Measurements from ENCODE around the gene SPOCK3.

DNA sequence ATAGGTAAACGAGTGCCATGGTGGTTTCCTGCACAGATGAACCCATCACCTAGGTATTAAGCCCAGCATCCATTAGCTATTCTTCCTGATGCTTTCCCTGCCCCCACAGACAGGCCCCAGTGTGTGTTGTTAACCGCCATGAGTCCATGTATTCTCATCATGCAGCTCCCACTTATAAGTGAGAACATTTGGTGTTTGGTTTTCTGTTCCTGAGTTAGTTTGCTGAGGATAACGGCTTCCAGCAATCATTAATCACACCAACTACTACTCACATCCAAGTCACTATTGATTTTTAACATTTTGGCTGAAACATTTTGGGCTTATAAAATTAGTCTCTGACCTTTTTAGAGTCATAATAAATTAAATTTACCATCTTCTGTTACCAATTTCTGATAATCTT is 205.3 kb downstream of the SPOCK3 start:
- TF ChIP-seq POLR2A (IDR thresholded peaks at IDR 0.05) (no peak), EP300 (IDR thresholded peaks at IDR 0.05) (no peak)
- TF ChIP-seq, protein P1, sequence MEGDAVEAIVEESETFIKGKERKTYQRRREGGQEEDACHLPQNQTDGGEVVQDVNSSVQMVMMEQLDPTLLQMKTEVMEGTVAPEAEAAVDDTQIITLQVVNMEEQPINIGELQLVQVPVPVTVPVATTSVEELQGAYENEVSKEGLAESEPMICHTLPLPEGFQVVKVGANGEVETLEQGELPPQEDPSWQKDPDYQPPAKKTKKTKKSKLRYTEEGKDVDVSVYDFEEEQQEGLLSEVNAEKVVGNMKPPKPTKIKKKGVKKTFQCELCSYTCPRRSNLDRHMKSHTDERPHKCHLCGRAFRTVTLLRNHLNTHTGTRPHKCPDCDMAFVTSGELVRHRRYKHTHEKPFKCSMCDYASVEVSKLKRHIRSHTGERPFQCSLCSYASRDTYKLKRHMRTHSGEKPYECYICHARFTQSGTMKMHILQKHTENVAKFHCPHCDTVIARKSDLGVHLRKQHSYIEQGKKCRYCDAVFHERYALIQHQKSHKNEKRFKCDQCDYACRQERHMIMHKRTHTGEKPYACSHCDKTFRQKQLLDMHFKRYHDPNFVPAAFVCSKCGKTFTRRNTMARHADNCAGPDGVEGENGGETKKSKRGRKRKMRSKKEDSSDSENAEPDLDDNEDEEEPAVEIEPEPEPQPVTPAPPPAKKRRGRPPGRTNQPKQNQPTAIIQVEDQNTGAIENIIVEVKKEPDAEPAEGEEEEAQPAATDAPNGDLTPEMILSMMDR (IDR thresholded peaks at IDR 0.05) = no peak

Measured in sigmoid colon (tissue), 4 donors.